B cell (primary cell): ENCODE measurements around the gene IFT43. TPM values are rescaled to one million over a fixed set of nuclear protein-coding genes. Genes with fewer than 3 reads are reported as not detected.

Source experiments
- ATAC-seq: fragments of 200-7000 bp; cut with Tn5 transposase; one replicate; pipeline ENCODE4 v1.10.0; 2021; ENCODE audit warnings: low read depth, mild to moderate bottlenecking, moderate number of reproducible peaks, moderate library complexity
- CTCF ChIA-PET: fragments of 350-600 bp; sonication (Branson Sonifier 250); formaldehyde crosslinking; loops from one replicate; lab custom pipeline; 2021; ENCODE audit warnings: antibody characterized with exemption, inconsistent platforms; lab: Charles Lee
- POLR2A ChIA-PET: fragments of 350-600 bp; sonication (Branson Sonifier 250); formaldehyde crosslinking; loops from one replicate; lab custom pipeline; 2021; ENCODE audit warnings: antibody characterized with exemption; lab: Charles Lee
- DNase-seq: peaks from one replicate; pipeline ENCODE4 v3.0.0; 2013
- H2AFZ ChIP-seq: 2 replicates; pipeline ENCODE4 v1.6.1; 2012; ENCODE audit warnings: mild to moderate bottlenecking, low read depth, low read length; ENCODE audit not compliant: insufficient read depth, poor library complexity, severe bottlenecking
- H3K27ac ChIP-seq, 2 donors: 1 replicate in 1 of 2; 2 replicates in 1 of 2; pipeline ENCODE4 v1.5.1; 2012 to 2013; ENCODE audit warnings: low read length in 2 of 2, mild to moderate bottlenecking in 2 of 2, moderate library complexity in 1 of 2
- H3K27me3 ChIP-seq, 4 experiments: fragments of 200-600 bp in 1 of 4; sonication (generic) in 1 of 4; replicated peaks in 1 of 4; 1 replicate in 2 of 4; 2 replicates in 2 of 4; pipeline versions ENCODE4 v1.6.1 to v1.7.0; 2013 to 2016; ENCODE audit warnings: low read length in 3 of 4, mild to moderate bottlenecking in 2 of 4, mixed read lengths in 1 of 4, moderate library complexity in 1 of 4; ENCODE audit not compliant: insufficient read depth in 4 of 4, control insufficient read depth in 3 of 4; ENCODE audit errors: control extremely low read depth in 1 of 4
- H3K36me3 ChIP-seq, 2 experiments: replicated peaks in 1 of 2; 1 replicate in 1 of 2; 2 replicates in 1 of 2; pipeline versions ENCODE4 v1.6.1 to v1.7.1; 2013; ENCODE audit warnings: low read length in 1 of 2; ENCODE audit not compliant: insufficient read depth in 2 of 2, control insufficient read depth in 1 of 2; ENCODE audit errors: control extremely low read depth in 1 of 2, extremely low read depth in 1 of 2
- H3K4me1 ChIP-seq, 2 donors: fragments of 200-600 bp in 1 of 2; sonication (generic) in 1 of 2; 1 replicate in 1 of 2; 2 replicates in 1 of 2; pipeline versions ENCODE4 v1.5.1 to v1.6.1; 2013 to 2017; ENCODE audit warnings: low read length in 2 of 2; ENCODE audit not compliant: control insufficient read depth in 2 of 2, insufficient read depth in 2 of 2
- H3K4me2 ChIP-seq: replicated peaks from 2 replicates; pipeline ENCODE3; 2012; ENCODE audit warnings: mild to moderate bottlenecking, low read depth, low read length; ENCODE audit not compliant: poor library complexity, severe bottlenecking
- H3K4me3 ChIP-seq, 5 experiments: fragments of 200-600 bp in 1 of 5; sonication (generic) in 1 of 5; 1 replicate in 3 of 5; 2 replicates in 2 of 5; pipeline versions ENCODE4 v1.5.1 to v1.7.0; 2011 to 2016; ENCODE audit warnings: low read length in 4 of 5, mild to moderate bottlenecking in 4 of 5, low read depth in 2 of 5, control low read depth in 1 of 5, moderate library complexity in 1 of 5; ENCODE audit not compliant: insufficient read depth in 1 of 5; ENCODE audit errors: control extremely low read depth in 1 of 5, extremely low read depth in 1 of 5
- H3K79me2 ChIP-seq: fragments of 200-600 bp; sonication (generic); one replicate; pipeline ENCODE4 v1.6.0; 2016; ENCODE audit warnings: low read length; ENCODE audit not compliant: control insufficient read depth, insufficient read depth
- H3K9ac ChIP-seq: fragments of 200-600 bp; sonication (generic); 2 replicates; pipeline ENCODE4 v1.6.1; 2017; ENCODE audit warnings: mild to moderate bottlenecking, low read length, moderate library complexity
- H3K9me3 ChIP-seq, 3 donors: one replicate each; pipeline versions ENCODE4 v1.6.1 to v1.7.1; 2013; ENCODE audit warnings: low read length in 2 of 3; ENCODE audit not compliant: control insufficient read depth in 2 of 3, insufficient read depth in 1 of 3; ENCODE audit errors: control extremely low read depth in 1 of 3
- H4K20me1 ChIP-seq: 2 replicates; pipeline ENCODE4 v1.6.0; 2012; ENCODE audit warnings: mild to moderate bottlenecking, low read length; ENCODE audit not compliant: insufficient read depth, control insufficient read depth, poor library complexity, severe bottlenecking
- H3K27ac Mint-ChIP-seq: one replicate; pipeline ENCODE4 v1.8.0; 2021; ENCODE audit warnings: mixed read lengths
- H3K27me3 Mint-ChIP-seq: one replicate; pipeline ENCODE4 v1.8.0; 2021; ENCODE audit warnings: mixed read lengths
- H3K4me1 Mint-ChIP-seq: one replicate; pipeline ENCODE4 v1.8.0; 2021; ENCODE audit warnings: mixed read lengths
- H3K4me3 Mint-ChIP-seq: one replicate; pipeline ENCODE4 v1.8.0; 2021; ENCODE audit warnings: mixed read lengths
- H3K9me3 Mint-ChIP-seq: one replicate; pipeline ENCODE4 v1.8.0; 2022; ENCODE audit warnings: mixed read lengths; ENCODE audit not compliant: insufficient read depth
- CTCF ChIP-seq: fragments of 200-600 bp; IDR thresholded peaks from one replicate; pipeline ENCODE4 v1.8.0; 2022; ENCODE audit warnings: antibody characterized with exemption, mild to moderate bottlenecking
- EZH2 ChIP-seq: IDR thresholded peaks from 2 replicates; pipeline ENCODE4 v1.6.1; 2012; ENCODE audit warnings: borderline replicate concordance, low read depth, mild to moderate bottlenecking, moderate library complexity, low read length; ENCODE audit not compliant: insufficient read depth, poor library complexity, severe bottlenecking
- WGBS: methylation state at CpG from one replicate; pipeline ENCODE4 v1.1.5; 2013; ENCODE audit warnings: missing lambda C conversion rate; ENCODE audit not compliant: insufficient coverage; 5-methylcytosine and 5-hydroxymethylcytosine counted together
- intact Hi-C: fragments of 100-400 bp; cut with micrococcal nuclease; formaldehyde crosslinking; loops from one replicate; pipeline ENCODE4 v1.10.0; 2022
- polyA plus RNA-seq: library from polyadenylated mRNA; depleted of rRNA; stranded (reverse); fragments of >200 nt; gene quantifications from 2 replicates; pipeline ENCODE4 v1.2.3, GENCODE V29; 2012
- total RNA-seq, 2 donors: library from RNA; stranded (reverse); fragments of 120-200 nt in 1 of 2; gene quantifications; 1 replicate in 1 of 2; 2 replicates in 1 of 2; pipeline versions ENCODE4 v1.2.3 to v1.2.4, GENCODE V29; 2013 to 2022

IFT43 gene
- total and polyA plus RNA-seq, 2 donors (not counting 1 experiment from before 2014, with no cell fraction given) = 14.7 to 21.5 TPM

DNA sequence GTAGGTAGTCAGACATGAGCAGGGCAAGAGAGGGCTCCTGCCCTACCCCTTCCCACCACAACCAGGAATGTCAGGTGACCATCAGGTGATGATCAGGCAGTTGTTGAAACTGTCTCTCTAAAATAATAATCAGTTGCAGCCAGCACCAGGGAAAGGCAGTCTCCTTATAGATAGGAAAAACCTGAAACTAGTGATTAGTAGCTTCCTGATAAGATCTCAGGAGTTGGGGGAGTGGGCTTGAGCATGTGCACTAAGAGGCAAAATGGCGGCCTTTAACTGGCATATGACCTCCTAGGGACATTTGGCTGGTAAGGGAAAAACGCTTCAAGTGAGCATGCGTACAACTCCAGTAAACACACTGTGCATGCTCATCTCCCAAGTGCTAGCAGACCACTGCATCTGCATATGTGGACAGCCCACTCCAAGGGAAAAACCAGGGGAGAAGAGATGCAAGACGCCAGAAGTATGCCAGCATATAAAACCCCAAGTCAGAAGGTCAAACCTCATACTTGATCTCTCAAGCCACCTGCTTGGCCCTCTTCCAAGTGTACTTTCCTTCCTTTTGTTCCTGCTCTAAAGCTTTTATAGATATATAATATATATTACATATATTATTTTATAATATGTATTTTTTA, 40.8 kb upstream of the IFT43 start:
- Histone ChIP-seq H3K4me3 (no peak overlapping the region), H3K9ac (no peak overlapping the region), H3K36me3 (no peaks in the 10 kb centered on the region), H3K27ac (no peak overlapping the region), H2AFZ (no peak overlapping the region), H4K20me1 (no peaks in the 10 kb centered on the region), H3K4me2 (no peak overlapping the region), H3K79me2 (no peaks in the 10 kb centered on the region), H3K9me3 (no peaks in the 10 kb centered on the region), H3K27me3 (no peaks in the 10 kb centered on the region), H3K4me1 (no peaks in the 10 kb centered on the region)
- DNase-seq = no peak
- ChIA-PET POLR2A (no interaction called here), CTCF (no interaction called here)
- Mint-ChIP-seq H3K27ac (no peak overlapping the region), H3K9me3 (no peaks in the 10 kb centered on the region), H3K27me3 (no peaks in the 10 kb centered on the region), H3K4me3 (no peak overlapping the region), H3K4me1 (no peaks in the 10 kb centered on the region)
- intact Hi-C loops = no loop called here
- ATAC-seq = no peak
- TF ChIP-seq EZH2 = no peak
- WGBS = 100% methylated on average over 1 of the region's 4 CpGs

DNA sequence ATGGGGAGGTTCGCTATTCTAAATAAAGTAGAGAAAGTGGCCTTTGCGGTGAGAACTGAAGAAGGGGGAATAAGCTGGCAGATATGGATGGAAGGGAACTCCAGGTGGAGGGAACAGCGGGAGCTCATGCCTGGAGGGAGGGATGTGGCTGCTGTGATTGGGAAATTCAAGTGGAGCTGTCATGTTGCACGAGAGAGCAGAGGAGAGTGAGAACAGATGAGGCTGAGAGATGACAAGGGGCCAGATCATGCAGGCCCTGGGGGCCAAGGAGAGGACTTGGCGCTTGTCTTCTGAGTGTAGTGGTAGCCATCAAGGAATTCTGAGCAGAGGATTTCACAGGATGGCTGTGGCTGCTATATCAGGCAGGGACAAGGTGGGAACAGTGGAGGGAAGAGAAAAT, 38.8 kb upstream of the IFT43 start:
- H3K79me2 ChIP-seq = no peaks in the 10 kb centered on the region
- TF ChIP-seq CTCF (no peak), EZH2 (no peak)
- no peak overlapping the region for H3K4me3 ChIP-seq
- no peaks in the 10 kb centered on the region for H3K4me1 ChIP-seq
- no peaks in the 10 kb centered on the region for H3K36me3 ChIP-seq
- POLR2A ChIA-PET = no interaction called here
- H3K4me3 Mint-ChIP-seq = no peak overlapping the region
- DNase-seq (no peak), ATAC-seq (no peak)
- CTCF ChIA-PET = no interaction called here
- H3K9me3 ChIP-seq = no peaks in the 10 kb centered on the region
- no peaks in the 10 kb centered on the region for H3K9me3 Mint-ChIP-seq
- no peaks in the 10 kb centered on the region for H3K27me3 ChIP-seq
- no peak overlapping the region for H2AFZ ChIP-seq
- H3K27ac Mint-ChIP-seq = no peak overlapping the region
- H3K27ac ChIP-seq = no peak overlapping the region
- H4K20me1 ChIP-seq = no peaks in the 10 kb centered on the region
- WGBS = 100% methylated on average over 5 of the region's 5 CpGs
- H3K27me3 Mint-ChIP-seq = no peaks in the 10 kb centered on the region
- H3K9ac ChIP-seq = no peak overlapping the region
- H3K4me1 Mint-ChIP-seq = no peaks in the 10 kb centered on the region
- no peak overlapping the region for H3K4me2 ChIP-seq
- intact Hi-C loops = no loop called here
